Stimulated activated CD8-positive, alpha-beta memory T cell treated with anti-CD3 and anti-CD28 coated beads, Interleukin-4, amount 100 ng/mL, for 1 hour (primary cell): Measurements from ENCODE around the gene KRTAP5-2.
"Not testable (repeated sequence)": the region's sequence is repeated elsewhere in the genome, so short reads cannot be mapped to it uniquely, and the experiment has no call there.

ENCODE experiments used
- DNase-seq, 2 donors: peaks; one replicate each; pipeline ENCODE4 v3.0.0-alpha.2; 2020; ENCODE audit warnings: low read depth in 2 of 2, low spot score in 1 of 2

Gene KRTAP5-2, protein sequence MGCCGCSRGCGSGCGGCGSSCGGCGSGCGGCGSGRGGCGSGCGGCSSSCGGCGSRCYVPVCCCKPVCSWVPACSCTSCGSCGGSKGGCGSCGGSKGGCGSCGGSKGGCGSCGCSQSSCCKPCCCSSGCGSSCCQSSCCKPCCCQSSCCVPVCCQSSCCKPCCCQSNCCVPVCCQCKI

GRCh38 chr11:1597994-1598380, at the start of gene KRTAP5-2:
Gene KRTAP5-2, minus strand, starts transcription at chr11:1598294. Its CDS starts 44 bp downstream, at chr11:1598250.
- DNase-seq = no peak

- not testable (repeated sequence) for DNase-seq
Observed at GRCh38 chr11:1646540-1646939, 48.4 kb upstream of the KRTAP5-2 start.

DNA sequence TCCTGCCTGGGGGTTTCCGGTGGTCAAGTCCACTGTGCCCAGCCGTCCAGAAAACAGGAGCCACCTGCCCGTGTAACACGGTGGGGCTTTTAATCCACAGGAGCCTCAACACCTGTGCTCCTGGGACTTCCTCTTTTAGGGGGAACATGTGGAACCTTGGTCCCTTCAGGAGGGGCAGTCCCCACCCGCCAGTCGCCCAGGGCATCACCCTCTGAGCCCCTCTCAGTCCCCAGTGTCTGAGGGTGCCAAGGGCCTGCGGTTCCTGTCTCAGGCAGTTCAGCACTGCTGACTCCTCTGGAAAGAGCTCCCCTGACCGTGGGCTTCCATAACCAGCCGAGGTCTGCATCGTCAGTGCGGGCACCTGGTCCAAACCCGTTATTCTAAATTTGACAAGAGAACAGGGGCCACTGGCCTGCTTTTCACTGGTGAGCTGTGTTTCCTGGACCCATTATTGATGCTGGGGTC, 47.3 kb upstream of the KRTAP5-2 start:
- no peak for DNase-seq

- no peak for DNase-seq
Observed at GRCh38 chr11:1644601-1645356, 46.7 kb upstream of the KRTAP5-2 start.

DNA sequence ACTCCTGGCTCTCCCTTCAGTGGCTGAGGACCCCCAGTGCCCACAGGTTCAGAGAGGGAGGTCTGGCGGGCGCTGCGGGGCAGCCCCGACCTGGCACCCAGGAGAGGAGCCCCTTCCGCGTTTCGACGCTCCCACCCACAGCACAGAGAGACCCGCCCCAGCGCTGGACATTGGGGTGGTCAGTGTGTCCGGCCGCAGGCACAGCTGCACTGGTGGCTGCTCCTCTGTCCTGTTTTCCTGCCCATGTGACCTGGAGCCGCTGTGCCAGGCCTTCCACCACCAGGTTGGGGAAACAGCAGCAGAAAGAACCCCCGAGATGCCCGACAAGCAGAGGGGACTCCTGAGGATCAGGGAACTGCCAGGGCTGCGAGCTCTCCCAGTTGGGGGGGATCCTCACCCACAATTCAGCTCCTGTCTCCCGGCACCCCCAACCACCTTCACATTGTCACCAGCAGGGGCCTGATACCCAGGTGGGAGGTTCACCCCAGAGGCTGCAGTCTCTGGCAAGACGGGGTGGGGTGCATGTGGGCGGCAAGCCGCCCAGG, 45.1 kb upstream of the KRTAP5-2 start:
- no peak for DNase-seq

- no peak for DNase-seq
Observed at GRCh38 chr11:1642288-1643145, 44.4 kb upstream of the KRTAP5-2 start.

DNA sequence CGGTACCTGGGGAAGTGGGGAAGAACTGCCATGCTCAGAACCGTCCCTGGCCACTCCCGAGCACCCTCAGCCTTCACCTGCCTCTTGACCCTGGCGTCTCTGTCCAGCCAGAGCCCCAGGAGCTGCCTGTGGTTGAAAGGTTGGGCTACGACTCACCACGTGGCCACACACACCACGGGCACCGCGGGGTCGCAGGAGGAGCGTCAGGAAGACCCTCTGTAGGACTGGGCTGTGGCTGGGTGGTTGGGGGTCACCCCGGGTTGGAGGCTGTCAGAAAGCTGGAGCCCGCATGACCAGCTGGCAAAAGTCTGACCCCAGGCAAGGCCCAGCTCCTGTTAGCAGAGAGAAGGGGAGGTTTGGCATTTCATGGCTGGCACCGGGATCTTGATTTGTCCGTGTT, 43.0 kb upstream of the KRTAP5-2 start:
- no peak for DNase-seq

DNA sequence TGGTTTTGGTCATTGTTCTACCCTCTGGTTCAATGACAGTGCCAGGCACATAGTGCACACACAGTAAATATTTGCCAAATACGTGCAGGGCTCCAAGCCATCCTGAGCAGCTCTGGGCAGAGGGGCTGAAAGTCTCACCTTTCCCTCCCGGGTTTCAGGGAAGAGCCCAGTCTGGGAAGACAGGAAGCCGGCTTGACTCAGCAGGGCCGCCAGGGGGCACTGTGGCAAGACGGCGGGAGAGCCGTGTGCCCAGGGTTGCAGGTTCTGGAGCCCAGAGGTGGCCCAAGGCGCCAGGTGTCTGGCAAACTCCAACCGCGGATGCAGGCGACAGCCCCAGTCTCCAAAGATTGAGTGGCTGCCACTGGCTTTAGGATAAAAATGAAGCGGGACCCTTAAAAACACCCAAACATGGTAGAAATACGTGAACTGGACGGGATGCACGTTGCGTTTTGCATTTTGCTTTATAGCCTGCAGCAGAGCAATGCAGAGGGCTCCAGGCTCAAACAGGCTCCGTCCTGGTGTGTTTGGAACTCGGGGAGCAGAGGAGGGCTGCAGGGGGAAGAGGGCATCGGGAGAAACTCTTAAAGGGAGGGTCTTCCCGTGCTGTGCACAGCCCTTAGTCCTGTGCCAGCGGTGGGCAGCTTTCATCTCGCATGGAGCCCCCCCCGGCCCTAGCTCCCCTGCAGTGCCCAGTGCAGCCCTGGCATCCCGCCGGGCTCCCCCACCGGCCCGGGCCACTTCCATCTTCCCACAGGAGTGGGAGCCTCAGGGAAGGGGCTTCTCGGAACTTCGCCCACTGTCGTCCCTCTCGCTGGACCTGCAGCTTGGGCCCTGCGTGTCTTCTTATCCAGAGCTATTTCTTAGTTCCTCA, 42.2 kb upstream of the KRTAP5-2 start:
- no peak for DNase-seq

GRCh38 chr11:1639666-1640065, 41.6 kb upstream of the KRTAP5-2 start:
- DNase-seq = no peak

DNA sequence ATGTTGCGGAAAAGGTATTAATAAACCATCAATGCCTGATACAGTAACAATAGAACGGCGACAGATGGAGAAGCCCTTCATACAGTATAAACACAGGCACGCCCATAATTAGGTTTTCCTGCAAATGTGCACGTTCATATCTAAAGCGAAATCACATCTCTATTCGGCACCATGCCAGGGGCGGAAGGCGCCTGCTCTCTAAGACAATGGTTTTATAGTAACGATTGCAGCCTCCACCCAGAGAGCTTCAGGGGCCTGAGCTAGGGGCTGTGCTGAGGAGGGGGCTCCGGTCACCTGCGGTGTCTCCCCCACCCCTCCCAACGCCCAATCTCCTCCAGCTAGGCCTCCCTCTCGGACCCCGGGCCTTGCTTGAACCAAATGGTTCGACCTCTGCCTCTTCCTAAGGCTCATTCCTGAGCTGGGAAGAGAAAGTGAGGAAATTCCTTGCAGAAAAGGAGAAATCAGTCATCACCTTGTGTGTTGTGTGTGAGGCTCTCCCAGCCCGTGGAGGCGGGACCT, 41.1 kb upstream of the KRTAP5-2 start:
- no peak for DNase-seq

GRCh38 chr11:1638344-1638743, 40.2 kb upstream of the KRTAP5-2 start:
- no peak for DNase-seq

DNA sequence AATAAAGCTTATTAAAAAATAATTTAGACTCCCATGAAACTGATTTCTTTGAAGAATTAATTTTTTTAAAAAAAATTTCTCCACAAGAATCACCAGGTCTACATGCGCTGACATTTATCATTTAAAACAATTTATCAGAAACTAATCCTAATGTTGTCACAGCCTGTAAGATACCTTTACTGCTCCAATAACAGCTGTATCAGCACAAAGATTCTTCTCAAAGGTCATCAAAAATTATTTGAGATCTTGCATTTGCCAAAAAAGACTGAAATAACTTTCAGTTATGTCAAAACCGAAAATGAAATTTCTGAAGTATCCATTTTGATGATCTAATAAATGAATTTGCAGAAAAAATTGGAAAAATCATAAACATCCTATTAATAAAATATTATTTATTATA, 39.5 kb upstream of the KRTAP5-2 start:
- DNase-seq = no peak

- DNase-seq = no peak
Observed at GRCh38 chr11:1636291-1636950, 38.3 kb upstream of the KRTAP5-2 start.

DNA sequence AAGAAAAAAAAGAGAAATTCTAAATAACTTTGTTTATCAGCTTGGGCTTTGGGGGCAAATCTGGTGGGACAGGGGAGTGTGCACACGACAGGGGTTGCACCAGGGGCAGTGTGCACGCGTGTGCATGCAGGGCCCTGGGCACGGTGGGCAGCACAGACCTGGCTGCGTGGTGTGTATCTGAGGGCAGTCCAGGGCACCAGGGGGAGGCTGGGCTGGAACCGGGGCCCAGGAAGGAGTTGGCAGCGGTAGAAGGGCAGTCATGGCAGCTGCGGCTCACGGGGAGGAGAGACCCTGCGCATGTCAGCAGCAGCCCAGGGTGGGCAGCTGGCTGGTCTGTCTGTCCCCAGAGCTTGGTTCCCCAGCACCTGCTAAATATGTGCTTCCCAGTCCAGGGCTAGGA, 35.8 kb upstream of the KRTAP5-2 start:
- no peak for DNase-seq

DNA sequence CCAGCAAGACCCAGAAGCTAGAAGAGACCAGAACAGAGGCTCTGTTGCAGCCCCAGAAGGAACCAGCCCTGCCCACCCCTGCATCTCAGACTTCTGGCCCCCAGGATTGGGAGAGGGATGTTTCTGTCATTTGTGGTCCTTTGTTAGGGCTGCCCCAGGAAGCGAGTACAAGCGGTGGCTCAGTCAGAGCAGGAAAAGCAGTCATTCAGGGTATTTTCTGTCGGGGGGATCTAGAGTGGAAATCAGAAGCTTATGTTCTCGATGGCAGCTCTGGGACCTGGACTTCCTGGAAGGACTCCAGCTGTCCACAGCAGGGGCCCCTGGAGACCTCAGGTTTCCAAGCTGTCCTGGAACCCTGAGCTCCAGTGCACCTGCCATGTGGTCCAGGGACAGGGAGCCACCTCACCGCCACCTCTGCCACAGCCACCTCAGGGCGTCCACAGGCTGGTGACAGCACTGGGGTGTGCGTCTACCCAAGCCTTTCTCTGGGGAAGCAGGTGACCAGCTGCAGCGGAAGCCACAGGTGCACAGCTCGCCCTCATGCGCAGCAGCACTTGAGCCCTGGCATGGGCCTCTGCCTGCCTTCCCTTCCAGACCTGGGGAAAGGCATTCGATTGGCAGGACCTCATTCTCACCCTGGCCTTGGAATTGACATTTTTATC, 34.1 kb upstream of the KRTAP5-2 start:
- DNase-seq = no peak

GRCh38 chr11:1631066-1631568, 33.0 kb upstream of the KRTAP5-2 start:
- no peak for DNase-seq

- DNase-seq = no peak
Observed at GRCh38 chr11:1630271-1630670, 32.2 kb upstream of the KRTAP5-2 start.

- DNase-seq = no peak
Observed at GRCh38 chr11:1629326-1630185, 31.5 kb upstream of the KRTAP5-2 start, which contains the start of gene KRTAP5-5. Gene KRTAP5-5, plus strand, starts transcription at chr11:1629775. Its CDS starts 66 bp downstream, at chr11:1629841.
